Middle frontal gyrus (tissue), 1 donor: ENCODE measurements around the gene BBS5.
"Not testable (repeated sequence)": the region's sequence is repeated elsewhere in the genome, so short reads cannot be mapped to it uniquely, and the experiment has no call there.

Source experiments
- DNase-seq: peaks from one replicate; pipeline ENCODE4 v3.0.0-alpha.2; 2015; ENCODE audit warnings: low spot score; ENCODE audit errors: extremely low spot score

BBS5 gene

GRCh38 chr2:169485650-169486138, 6.4 kb downstream of the BBS5 start:
- no peak for DNase-seq

GRCh38 chr2:169486487-169486886, 7.2 kb downstream of the BBS5 start:
- DNase-seq: no peak

GRCh38 chr2:169490834-169491233, 11.5 kb downstream of the BBS5 start:
- DNase-seq: no peak

GRCh38 chr2:169491378-169491777, 12.1 kb downstream of the BBS5 start:
- DNase-seq: no peak

- DNase-seq: no peak
These were observed 14.1 kb downstream of the BBS5 start for GRCh38 chr2:169493360-169493759.

GRCh38 chr2:169495310-169495928, 16.1 kb downstream of the BBS5 start:
- no peak for DNase-seq

- DNase-seq: no peak
These were observed 25.4 kb downstream of the BBS5 start for GRCh38 chr2:169504651-169505050.

GRCh38 chr2:169507698-169508097, 28.4 kb downstream of the BBS5 start:
- no peak for DNase-seq

- no peak for DNase-seq
These were observed 30.1 kb downstream of the BBS5 start, which contains the start of gene KLHL41 for GRCh38 chr2:169509298-169509885. Gene KLHL41 (plus strand): TSS chr2:169509702. CDS start chr2:169509779, 77 bp downstream.

- no peak for DNase-seq
These were observed 30.7 kb downstream of the BBS5 start for GRCh38 chr2:169509955-169510354.

- no peak for DNase-seq
These were observed 31.2 kb downstream of the BBS5 start for GRCh38 chr2:169510496-169510895.

- no peak for DNase-seq
These were observed 32.5 kb downstream of the BBS5 start for GRCh38 chr2:169511818-169512217.

- DNase-seq: no peak
These were observed 33.2 kb downstream of the BBS5 start for GRCh38 chr2:169512525-169512924.

- DNase-seq: no peak
These were observed 33.8 kb downstream of the BBS5 start for GRCh38 chr2:169513094-169513493.

- no peak for DNase-seq
These were observed 34.6 kb downstream of the BBS5 start for GRCh38 chr2:169513926-169514325.

GRCh38 chr2:169514758-169515157, 35.5 kb downstream of the BBS5 start:
- not testable (repeated sequence) for DNase-seq

GRCh38 chr2:169516488-169516995, 37.2 kb downstream of the BBS5 start:
- DNase-seq: not testable (repeated sequence)

- no peak for DNase-seq
These were observed 41.6 kb downstream of the BBS5 start for GRCh38 chr2:169520896-169521295.

GRCh38 chr2:169523681-169524080, 44.4 kb downstream of the BBS5 start:
- no peak for DNase-seq

- DNase-seq: no peak
These were observed 46.1 kb downstream of the BBS5 start for GRCh38 chr2:169525434-169525833.

GRCh38 chr2:169526451-169526850, 47.2 kb downstream of the BBS5 start:
- DNase-seq: no peak

GRCh38 chr2:169528271-169528701, 49.0 kb downstream of the BBS5 start:
- no peak for DNase-seq

- DNase-seq: not testable (repeated sequence)
These were observed 60.2 kb downstream of the BBS5 start for GRCh38 chr2:169539460-169539859.
